Activated naive CD4-positive, alpha-beta T cell treated with anti-CD3 and anti-CD28 coated beads for 36 hours (primary cell): ENCODE data around the gene HIRIP3. TPM values are rescaled to one million over a fixed set of nuclear protein-coding genes. Genes with fewer than 3 reads are reported as not detected.
"Not testable (repeated sequence)": the region's sequence is repeated elsewhere in the genome, so short reads cannot be mapped to it uniquely, and the experiment has no call there.

ENCODE experiments used
- CTCF ChIA-PET: fragments of 350-600 bp; sonication (Branson Sonifier 250); formaldehyde crosslinking; loops from one replicate; lab custom pipeline; 2021; ENCODE audit warnings: antibody characterized with exemption; lab: Charles Lee
- DNase-seq: peaks from one replicate; pipeline ENCODE4 v3.0.0-alpha.2; 2020
- H3K27ac Mint-ChIP-seq: one replicate; pipeline ENCODE4 v1.8.0; 2021; ENCODE audit warnings: mild to moderate bottlenecking, mixed read lengths
- H3K27me3 Mint-ChIP-seq: one replicate; pipeline ENCODE4 v1.8.0; 2021; ENCODE audit warnings: low read depth, mixed read lengths
- H3K36me3 Mint-ChIP-seq: one replicate; pipeline ENCODE4 v1.8.0; 2021; ENCODE audit warnings: low read depth, mixed read lengths
- H3K4me1 Mint-ChIP-seq: one replicate; pipeline ENCODE4 v1.8.0; 2021; ENCODE audit warnings: low read depth, mixed read lengths
- H3K4me3 Mint-ChIP-seq: one replicate; pipeline ENCODE4 v1.8.0; 2021; ENCODE audit warnings: mild to moderate bottlenecking, moderate library complexity, mixed read lengths
- H3K9me3 Mint-ChIP-seq: one replicate; pipeline ENCODE4 v1.8.0; 2021; ENCODE audit warnings: mixed read lengths
- intact Hi-C: fragments of 100-400 bp; cut with micrococcal nuclease; formaldehyde crosslinking; loops from one replicate; pipeline ENCODE4 v1.15.1; 2023
- total RNA-seq, 2 experiments: library from RNA; stranded (reverse); gene quantifications; one replicate each; pipeline ENCODE4 v1.2.3, GENCODE V29; 2021

HIRIP3 gene
- 10 to 100 TPM; 40.8 to 43.9 TPM for total RNA-seq

- Mint-ChIP-seq H3K4me3 (peak within 1 kb of the TSS; percentile 98), H3K27ac (peak within 1 kb of the TSS; percentile 98), H3K4me1 (peaks cover 32% of the 10 kb centered on the region), H3K9me3 (no peaks in the 10 kb centered on the region), H3K27me3 (no peaks in the 10 kb centered on the region), H3K36me3 (peaks cover 41% of the 10 kb centered on the region)
- DNase-seq, result peak; percentile 92
- intact Hi-C loops, result loop anchor here (1.0 kb wide), 5 partner anchors 22 to 190 kb away; partner anchors contain the start of genes ALDOA, CDIPT, KCTD13 and TAOK2
- CTCF ChIA-PET, result interaction anchor here (1.2 kb wide), 1 partner anchor 293 kb away, joined by 3 read pairs; no protein-coding TSS in a partner anchor
Observed at GRCh38 chr16:29995324-29995910, at the start of gene HIRIP3. HIRIP3 (minus strand) TSS chr16:29995617; CDS start chr16:29995605, 12 bp downstream.

- intact Hi-C loops, result no loop called here
- Mint-ChIP-seq H3K4me1 (no peaks in the 10 kb centered on the region), H3K9me3 (no peaks in the 10 kb centered on the region), H3K4me3 (no peak overlapping the region), H3K27ac (no peak overlapping the region), H3K27me3 (no peaks in the 10 kb centered on the region), H3K36me3 (no peaks in the 10 kb centered on the region)
- CTCF ChIA-PET, result interaction anchor here (0.7 to 1.6 kb wide), 5 partner anchors 10 to 360 kb away, joined by 3 to 7 read pairs (median 4); no protein-coding TSS in a partner anchor
- no peak for DNase-seq
Observed at GRCh38 chr16:30041841-30042240, 46.4 kb upstream of the HIRIP3 start.

GRCh38 chr16:30040690-30041089, 45.3 kb upstream of the HIRIP3 start:
- H3K9me3 Mint-ChIP-seq, intact Hi-C loops, H3K4me3 Mint-ChIP-seq, DNase-seq, H3K27me3 Mint-ChIP-seq, H3K27ac Mint-ChIP-seq, H3K4me1 Mint-ChIP-seq, H3K36me3 Mint-ChIP-seq: not testable (repeated sequence)
- CTCF ChIA-PET, result interaction anchor here (0.6 to 1.6 kb wide), 3 partner anchors 9 to 15 kb away, joined by 6 to 7 read pairs (median 6); no protein-coding TSS in a partner anchor

- Mint-ChIP-seq H3K9me3 (no peaks in the 10 kb centered on the region), H3K27me3 (peaks cover 2% of the 10 kb centered on the region), H3K36me3 (no peaks in the 10 kb centered on the region), H3K4me3 (no peak overlapping the region), H3K4me1 (no peaks in the 10 kb centered on the region), H3K27ac (no peak overlapping the region)
- no peak for DNase-seq
- intact Hi-C loops, result no loop called here
- CTCF ChIA-PET, result interaction anchor here (0.8 to 1.6 kb wide), 5 partner anchors 8 to 349 kb away, joined by 3 to 7 read pairs (median 6); no protein-coding TSS in a partner anchor
Observed at GRCh38 chr16:30040221-30040620, 44.8 kb upstream of the HIRIP3 start.

GRCh38 chr16:30033270-30033669, 37.9 kb upstream of the HIRIP3 start:
- Mint-ChIP-seq H3K9me3 (no peaks in the 10 kb centered on the region), H3K4me1 (peaks cover 9% of the 10 kb centered on the region), H3K27ac (no peak overlapping the region), H3K36me3 (no peaks in the 10 kb centered on the region), H3K4me3 (no peak overlapping the region), H3K27me3 (peaks cover 28% of the 10 kb centered on the region)
- intact Hi-C loops, result no loop called here
- no peak for DNase-seq
- CTCF ChIA-PET, result interaction anchor here (0.7 to 3.8 kb wide), 11 partner anchors 10 to 1081 kb away, joined by 3 to 26 read pairs (median 6); partner anchors contain the start of genes C16orf92 and CDIPT

GRCh38 chr16:30032083-30032819, 36.8 kb upstream of the HIRIP3 start:
- peaks cover 38% of the 10 kb centered on the region for H3K27me3 Mint-ChIP-seq
- DNase-seq, result peak; percentile 81
- intact Hi-C loops, result loop anchor here (1.0 kb wide), 1 partner anchor 22 kb away; no protein-coding TSS in a partner anchor
- peaks cover 10% of the 10 kb centered on the region for H3K4me1 Mint-ChIP-seq
- CTCF ChIA-PET, result interaction anchor here (0.5 to 3.8 kb wide), 42 partner anchors 9 to 420 kb away, joined by 3 to 26 read pairs (median 4); partner anchors contain the start of genes C16orf92, CDIPT, KCTD13 and TAOK2
- no peaks in the 10 kb centered on the region for H3K36me3 Mint-ChIP-seq
- H3K9me3 Mint-ChIP-seq, result no peaks in the 10 kb centered on the region
- H3K4me3 Mint-ChIP-seq, result no peak overlapping the region
- H3K27ac Mint-ChIP-seq, result no peak overlapping the region

- Mint-ChIP-seq H3K4me3 (no peak overlapping the region), H3K36me3 (no peaks in the 10 kb centered on the region), H3K9me3 (no peaks in the 10 kb centered on the region), H3K27me3 (peaks cover 46% of the 10 kb centered on the region), H3K27ac (no peak overlapping the region), H3K4me1 (peaks cover 10% of the 10 kb centered on the region)
- CTCF ChIA-PET, result interaction anchor here (0.5 to 3.8 kb wide), 33 partner anchors 9 to 419 kb away, joined by 3 to 26 read pairs (median 5); partner anchors contain the start of genes C16orf92, KCTD13, TAOK2 and TBX6
- DNase-seq, result no peak
- intact Hi-C loops, result no loop called here
Observed at GRCh38 chr16:30031477-30031918, 36.1 kb upstream of the HIRIP3 start.

GRCh38 chr16:30030841-30031413, 35.5 kb upstream of the HIRIP3 start, which contains the start of gene TLCD3B:
TLCD3B (minus strand) TSS chr16:30031271; CDS start chr16:30030527, 744 bp downstream.
- CTCF ChIA-PET, result interaction anchor here (0.6 to 3.8 kb wide), 19 partner anchors 8 to 385 kb away, joined by 3 to 26 read pairs (median 6); partner anchors contain the start of genes C16orf92, KCTD13 and TBX6
- Mint-ChIP-seq H3K4me1 (peaks cover 10% of the 10 kb centered on the region), H3K27ac (no peak within 1 kb of the TSS), H3K4me3 (no peak within 1 kb of the TSS), H3K27me3 (peaks cover 46% of the 10 kb centered on the region), H3K9me3 (no peaks in the 10 kb centered on the region), H3K36me3 (no peaks in the 10 kb centered on the region)
- no peak for DNase-seq
- intact Hi-C loops, result no loop called here

GRCh38 chr16:30030011-30030685, 34.7 kb upstream of the HIRIP3 start:
- intact Hi-C loops, result no loop called here
- Mint-ChIP-seq H3K4me1 (peaks cover 10% of the 10 kb centered on the region), H3K27ac (no peak overlapping the region), H3K9me3 (no peaks in the 10 kb centered on the region), H3K27me3 (peaks cover 44% of the 10 kb centered on the region), H3K4me3 (no peak overlapping the region), H3K36me3 (no peaks in the 10 kb centered on the region)
- DNase-seq, result no peak
- CTCF ChIA-PET, result interaction anchor here (0.7 to 3.8 kb wide), 2 partner anchors 11 to 13 kb away, joined by 3 to 23 read pairs; no protein-coding TSS in a partner anchor

GRCh38 chr16:30028438-30029076, 33.1 kb upstream of the HIRIP3 start:
- no peaks in the 10 kb centered on the region for H3K9me3 Mint-ChIP-seq
- no peak overlapping the region for H3K4me3 Mint-ChIP-seq
- no peaks in the 10 kb centered on the region for H3K36me3 Mint-ChIP-seq
- H3K4me1 Mint-ChIP-seq, result peaks cover 10% of the 10 kb centered on the region
- DNase-seq, result no peak
- H3K27me3 Mint-ChIP-seq, result peaks cover 42% of the 10 kb centered on the region
- intact Hi-C loops, result loop anchor here (10.0 kb wide), 1 partner anchor 104 kb away; the partner anchor contains the start of gene KCTD13
- CTCF ChIA-PET, result no interaction called here
- no peak overlapping the region for H3K27ac Mint-ChIP-seq
